ENCODE data around the gene STAC3.

STAC3 gene

DNA sequence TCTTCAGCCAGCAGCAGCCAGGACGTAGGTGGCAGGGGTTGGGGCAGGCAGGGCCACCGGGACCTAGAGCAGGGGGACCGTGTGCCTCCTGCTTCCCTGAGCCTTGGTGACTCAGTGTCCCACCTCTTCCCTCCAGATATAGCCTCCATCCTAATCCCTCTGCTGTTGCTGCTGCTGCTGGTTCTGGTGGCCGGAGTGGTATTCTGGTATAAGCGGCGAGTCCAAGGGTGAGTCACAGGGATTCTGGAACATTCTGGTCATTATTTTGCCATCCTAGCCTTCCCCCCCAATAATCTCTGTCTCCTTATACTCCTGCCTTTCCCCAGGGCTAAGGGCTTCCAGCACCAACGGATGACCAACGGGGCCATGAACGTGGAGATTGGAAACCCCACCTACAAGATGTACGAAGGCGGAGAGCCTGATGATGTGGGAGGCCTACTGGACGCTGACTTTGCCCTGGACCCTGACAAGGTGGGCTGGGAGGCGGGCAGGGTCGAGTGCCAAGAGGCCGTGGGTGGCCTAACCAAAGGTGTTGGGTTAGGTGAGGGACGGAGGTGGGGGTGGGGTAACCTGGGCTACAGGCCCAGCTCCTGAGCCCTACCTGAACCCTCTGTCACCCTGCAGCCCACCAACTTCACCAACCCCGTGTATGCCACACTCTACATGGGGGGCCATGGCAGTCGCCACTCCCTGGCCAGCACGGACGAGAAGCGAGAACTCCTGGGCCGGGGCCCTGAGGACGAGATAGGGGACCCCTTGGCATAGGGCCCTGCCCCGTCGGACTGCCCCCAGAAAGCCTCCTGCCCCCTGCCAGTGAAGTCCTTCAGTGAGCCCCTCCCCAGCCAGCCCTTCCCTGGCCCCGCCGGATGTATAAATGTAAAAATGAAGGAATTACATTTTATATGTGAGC is 38.9 kb downstream of the STAC3 start:
- no peak for DNase-seq (ENCODE audit: low read depth in 2 of 2)

DNA sequence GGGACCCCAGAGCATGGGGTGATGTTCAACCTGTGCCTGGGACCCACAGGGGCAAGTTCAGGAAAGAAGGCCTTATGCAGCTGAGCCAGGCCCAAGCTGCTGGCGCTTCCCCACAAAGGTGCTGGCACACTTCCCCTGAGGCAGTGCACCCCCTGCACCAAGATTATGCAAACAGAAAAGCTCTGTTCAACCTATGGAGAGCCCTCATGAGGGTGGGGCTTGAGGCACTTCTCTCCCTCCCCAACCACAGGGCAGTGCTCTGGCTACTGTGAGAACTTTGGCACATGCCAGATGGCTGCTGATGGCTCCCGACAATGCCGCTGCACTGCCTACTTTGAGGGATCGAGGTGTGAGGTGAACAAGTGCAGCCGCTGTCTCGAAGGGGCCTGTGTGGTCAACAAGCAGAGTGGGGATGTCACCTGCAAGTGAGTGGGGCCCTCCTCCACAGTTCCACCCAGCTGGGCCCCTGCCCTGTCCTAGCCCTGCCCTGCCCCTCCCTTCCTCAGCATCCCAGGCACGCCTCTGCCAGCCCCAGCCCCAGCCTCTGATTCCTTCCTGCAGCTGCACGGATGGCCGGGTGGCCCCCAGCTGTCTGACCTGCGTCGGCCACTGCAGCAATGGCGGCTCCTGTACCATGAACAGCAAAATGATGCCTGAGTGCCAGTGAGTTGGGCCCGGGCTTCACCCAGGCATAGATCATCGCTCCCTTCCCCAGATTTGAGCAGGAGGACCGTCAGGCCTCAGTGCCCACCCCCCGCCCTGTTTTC is 39.9 kb downstream of the STAC3 start:
- no peak for DNase-seq (ENCODE audit: low read depth in 2 of 2)

DNA sequence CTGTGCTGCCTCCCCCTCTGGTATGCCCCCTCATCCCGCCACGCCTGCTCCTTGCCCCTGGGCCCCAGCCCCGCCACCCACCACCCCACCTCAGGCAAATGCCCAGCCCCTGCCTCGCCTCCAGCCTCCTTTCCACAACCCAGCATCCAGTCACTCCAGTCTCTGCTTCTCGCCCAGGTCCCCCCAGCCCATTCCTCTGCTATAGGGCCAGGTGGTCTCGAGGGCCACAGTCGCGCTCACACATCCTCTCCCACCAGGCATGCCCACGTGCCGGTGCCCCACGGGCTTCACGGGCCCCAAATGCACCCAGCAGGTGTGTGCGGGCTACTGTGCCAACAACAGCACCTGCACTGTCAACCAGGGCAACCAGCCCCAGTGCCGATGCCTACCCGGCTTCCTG is 40.5 kb downstream of the STAC3 start:
- no peak for DNase-seq (ENCODE audit: low read depth in 2 of 2)

DNA sequence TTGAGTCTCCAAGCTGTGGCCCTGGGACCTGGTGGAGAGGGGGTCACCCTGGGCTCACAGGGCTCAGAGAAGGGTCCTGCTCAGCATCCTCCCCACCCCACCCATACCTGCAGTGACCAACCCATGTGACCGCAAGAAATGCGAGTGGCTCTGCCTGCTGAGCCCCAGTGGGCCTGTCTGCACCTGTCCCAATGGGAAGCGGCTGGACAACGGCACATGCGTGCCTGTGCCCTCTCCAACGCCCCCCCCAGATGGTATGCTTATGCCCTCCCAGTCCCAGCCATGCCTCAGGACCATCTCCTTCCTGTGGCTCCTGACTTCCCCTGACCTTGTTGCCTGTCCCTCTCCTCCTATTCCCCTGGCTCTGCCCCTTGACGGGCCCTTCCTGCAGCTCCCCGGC is 41.1 kb downstream of the STAC3 start:
- no peak for DNase-seq (ENCODE audit: low read depth in 2 of 2)

DNA sequence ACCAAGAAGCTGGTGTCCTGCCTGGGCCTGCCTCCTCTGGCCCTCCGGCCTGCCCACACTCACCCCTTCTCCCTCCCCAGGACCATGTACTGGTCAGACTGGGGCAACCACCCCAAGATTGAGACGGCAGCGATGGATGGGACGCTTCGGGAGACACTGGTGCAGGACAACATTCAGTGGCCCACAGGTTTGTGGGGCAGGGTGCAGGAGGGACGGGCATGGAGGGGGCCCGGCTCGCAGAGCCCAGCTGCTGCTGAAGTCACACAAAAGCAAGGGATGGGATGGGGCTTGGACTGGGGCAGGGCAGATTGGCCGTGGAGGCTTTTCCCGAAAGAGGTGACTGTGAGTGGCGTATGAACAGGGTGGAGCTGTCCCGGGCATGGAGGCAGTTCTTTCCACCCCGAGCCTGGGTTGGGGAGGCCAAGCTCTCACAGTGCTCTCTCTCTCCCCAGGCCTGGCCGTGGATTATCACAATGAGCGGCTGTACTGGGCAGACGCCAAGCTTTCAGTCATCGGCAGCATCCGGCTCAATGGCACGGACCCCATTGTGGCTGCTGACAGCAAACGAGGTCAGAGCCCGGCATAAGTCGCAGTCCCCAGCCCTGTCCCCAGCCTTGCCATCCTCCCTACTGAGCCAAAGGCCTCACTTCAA is 42.2 kb downstream of the STAC3 start:
- DNase-seq (ENCODE audit: low read depth in 2 of 2) = no peak

DNA sequence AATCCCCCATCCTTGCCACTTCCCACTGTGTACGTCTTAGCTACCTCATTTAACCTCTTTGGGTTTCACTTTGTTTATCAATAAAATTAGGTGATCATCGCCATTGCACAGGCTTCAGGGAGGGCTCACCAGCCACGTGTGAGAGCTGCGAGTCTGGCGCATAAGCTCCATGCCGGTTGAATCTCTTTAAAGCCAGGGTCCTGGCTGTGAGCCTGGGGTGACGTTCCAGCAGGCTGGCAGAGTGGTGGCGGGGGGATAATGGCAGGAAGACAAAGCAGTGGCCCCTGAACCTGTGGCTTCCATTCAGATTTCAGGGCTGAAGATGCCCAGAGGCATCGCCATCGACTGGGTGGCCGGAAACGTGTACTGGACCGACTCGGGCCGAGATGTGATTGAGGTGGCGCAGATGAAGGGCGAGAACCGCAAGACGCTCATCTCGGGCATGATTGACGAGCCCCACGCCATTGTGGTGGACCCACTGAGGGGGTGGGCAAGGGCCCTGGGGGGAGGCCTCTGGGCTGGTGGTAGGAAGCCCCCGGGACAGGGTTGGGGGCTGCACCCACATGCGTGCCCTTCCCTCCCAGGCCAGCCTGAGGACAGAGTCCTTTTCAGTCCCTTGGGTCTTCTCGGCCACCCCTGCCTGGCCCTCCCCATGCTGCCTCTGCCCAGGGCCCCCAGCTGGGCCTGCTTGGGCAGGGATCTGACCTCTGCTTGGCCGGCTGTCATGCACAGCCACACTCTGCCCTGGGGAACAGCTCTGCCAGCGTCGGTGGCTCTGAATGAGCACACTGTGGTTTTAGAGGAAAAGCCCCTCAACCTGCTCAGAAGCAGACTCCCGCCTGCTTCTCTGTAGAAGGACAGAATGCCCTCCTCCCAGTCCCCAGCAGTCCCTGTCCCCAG is 43.0 kb downstream of the STAC3 start:
- DNase-seq (ENCODE audit: low read depth in 2 of 2) = no peak

DNA sequence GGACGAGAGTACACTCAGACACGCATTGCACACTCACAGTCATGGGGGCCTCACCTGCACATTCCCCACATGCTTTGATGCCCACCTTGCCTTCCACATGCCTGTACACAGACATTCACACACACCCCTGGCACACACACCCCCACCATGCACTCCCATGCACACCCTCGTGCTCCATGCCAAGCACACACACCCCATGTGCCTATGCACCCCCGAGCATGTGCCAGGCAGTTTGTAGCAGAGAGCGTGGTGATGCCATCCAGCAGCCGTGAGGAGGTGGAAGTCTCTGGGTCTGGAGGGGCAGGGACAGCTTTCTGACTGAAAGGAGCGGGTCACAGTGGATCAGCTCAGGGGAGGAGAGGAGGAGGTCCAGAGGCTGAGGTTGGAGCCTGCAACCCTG is 45.1 kb downstream of the STAC3 start:
- no peak for DNase-seq (ENCODE audit: low read depth in 2 of 2)

DNA sequence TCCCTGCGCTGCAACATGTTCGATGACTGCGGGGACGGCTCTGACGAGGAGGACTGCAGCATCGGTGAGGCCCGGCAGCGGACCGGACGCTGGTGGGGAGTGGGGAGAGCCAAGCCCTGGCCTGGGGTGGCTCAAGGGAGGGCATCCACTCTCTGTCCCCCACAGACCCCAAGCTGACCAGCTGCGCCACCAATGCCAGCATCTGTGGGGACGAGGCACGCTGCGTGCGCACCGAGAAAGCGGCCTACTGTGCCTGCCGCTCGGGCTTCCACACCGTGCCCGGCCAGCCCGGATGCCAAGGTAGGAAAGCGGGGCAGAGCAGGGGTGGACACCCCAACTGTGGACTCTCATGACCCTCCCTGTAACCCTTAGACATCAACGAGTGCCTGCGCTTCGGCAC is 45.8 kb downstream of the STAC3 start:
- DNase-seq (ENCODE audit: low read depth in 2 of 2) = no peak

DNA sequence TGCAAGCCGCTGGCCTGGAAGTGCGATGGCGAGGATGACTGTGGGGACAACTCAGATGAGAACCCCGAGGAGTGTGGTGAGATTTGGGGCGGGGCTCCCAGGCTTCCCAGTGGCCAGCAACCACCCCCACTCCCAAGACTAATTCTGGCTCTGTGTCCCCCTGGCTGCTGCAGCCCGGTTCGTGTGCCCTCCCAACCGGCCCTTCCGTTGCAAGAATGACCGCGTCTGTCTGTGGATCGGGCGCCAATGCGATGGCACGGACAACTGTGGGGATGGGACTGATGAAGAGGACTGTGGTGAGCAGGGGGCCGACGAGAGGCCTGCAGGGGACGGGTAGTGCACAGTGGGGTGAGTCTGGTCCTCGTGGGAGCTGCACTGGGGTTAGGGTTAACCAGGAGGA is 46.5 kb downstream of the STAC3 start:
- DNase-seq (ENCODE audit: low read depth in 2 of 2) = no peak

DNA sequence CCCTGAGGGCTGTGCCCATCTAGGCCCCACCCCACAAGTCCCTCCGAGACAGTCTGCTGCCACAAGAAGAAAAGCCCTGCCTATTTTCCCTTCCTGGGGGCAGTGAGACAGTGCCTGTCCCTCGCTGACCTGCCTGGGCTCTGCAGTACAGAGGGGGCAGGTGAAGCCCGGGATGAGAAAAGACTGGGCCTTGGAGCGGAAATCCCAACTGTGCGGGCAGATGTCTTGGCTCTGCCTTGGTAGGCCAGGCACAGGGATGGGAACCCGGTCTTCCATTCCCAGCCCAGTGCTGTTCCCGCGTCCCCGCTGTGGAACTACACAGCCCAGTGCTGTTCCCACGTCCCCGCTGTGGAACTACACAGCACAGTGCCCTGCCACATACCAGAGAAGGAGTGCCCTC is 47.2 kb downstream of the STAC3 start:
- DNase-seq (ENCODE audit: low read depth in 2 of 2) = no peak

DNA sequence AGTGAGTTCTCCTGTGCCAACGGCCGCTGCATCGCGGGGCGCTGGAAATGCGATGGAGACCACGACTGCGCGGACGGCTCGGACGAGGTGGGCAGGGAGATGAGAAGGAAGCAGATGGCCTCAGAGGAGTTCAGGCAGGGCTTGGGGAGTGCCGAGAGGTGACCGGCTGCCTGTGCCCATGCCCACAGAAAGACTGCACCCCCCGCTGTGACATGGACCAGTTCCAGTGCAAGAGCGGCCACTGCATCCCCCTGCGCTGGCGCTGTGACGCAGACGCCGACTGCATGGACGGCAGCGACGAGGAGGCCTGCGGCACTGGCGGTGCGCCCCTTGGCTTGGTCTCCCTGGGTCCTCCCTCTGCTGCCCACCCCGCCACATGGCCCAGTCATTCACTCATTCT is 47.8 kb downstream of the STAC3 start:
- DNase-seq (ENCODE audit: low read depth in 2 of 2) = no peak

DNA sequence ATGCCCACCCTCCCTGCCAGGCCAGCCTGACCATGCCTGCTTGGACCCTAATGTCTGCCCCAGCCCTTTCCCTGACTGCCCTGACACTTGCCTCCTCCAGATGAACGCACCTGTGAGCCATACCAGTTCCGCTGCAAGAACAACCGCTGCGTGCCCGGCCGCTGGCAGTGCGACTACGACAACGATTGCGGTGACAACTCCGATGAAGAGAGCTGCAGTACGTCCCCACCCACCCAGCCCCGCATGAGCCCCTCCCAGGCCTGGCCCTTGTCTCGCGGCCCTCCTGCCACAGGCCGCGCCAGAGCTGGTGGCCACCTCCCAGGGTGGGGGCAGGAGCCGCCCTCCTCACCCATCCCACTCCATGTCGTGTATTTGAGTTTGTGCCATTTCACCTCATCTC is 48.7 kb downstream of the STAC3 start:
- DNase-seq (ENCODE audit: low read depth in 2 of 2) = no peak

DNA sequence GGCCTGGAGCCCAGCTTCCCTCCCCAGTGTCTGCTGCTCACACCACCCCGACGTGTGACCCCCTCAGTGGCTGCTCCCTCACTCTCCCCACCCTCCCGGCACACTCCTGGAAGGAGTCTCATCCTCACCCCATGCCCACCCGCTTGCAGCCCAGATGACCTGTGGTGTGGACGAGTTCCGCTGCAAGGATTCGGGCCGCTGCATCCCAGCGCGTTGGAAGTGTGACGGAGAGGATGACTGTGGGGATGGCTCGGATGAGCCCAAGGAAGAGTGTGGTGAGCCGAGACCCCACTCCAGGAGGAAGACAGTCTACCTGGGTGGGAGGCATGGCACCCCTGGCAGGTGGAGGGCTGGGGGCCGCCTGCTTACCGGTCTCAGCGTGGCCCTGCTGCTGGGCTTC is 49.4 kb downstream of the STAC3 start:
- no peak for DNase-seq (ENCODE audit: low read depth in 2 of 2)

DNA sequence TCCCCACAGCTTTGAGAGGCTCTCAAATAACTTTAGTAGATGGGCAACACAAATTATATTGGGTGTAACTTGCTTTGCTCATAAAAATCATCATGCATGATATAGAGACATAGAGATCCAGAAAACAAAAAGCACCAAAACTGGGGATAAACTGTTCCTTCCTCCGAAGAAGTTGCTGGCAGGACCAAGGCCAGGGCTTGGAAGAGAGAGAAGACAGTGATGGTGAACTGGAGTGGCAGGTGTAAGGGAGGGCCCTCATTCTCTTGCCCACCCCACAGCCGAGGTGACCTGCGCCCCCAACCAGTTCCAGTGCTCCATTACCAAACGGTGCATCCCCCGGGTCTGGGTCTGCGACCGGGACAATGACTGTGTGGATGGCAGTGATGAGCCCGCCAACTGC is 49.8 kb downstream of the STAC3 start:
- DNase-seq (ENCODE audit: low read depth in 2 of 2) = no peak

DNA sequence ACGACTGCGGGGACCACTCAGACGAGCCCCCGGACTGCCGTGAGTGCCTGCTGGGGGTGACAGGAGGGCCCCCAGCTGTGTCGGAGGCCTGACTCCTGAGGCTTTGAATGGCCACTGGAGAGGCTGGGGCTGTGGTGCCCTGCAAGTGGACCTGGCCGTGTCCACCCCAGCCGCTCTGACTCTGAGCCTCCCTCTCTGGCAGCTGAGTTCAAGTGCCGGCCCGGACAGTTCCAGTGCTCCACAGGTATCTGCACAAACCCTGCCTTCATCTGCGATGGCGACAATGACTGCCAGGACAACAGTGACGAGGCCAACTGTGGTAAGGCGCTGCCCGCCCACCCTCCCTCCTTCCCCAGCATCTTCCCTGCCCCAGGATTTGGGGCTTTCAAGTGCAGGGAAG is 50.5 kb downstream of the STAC3 start:
- DNase-seq (ENCODE audit: low read depth in 2 of 2) = no peak

DNA sequence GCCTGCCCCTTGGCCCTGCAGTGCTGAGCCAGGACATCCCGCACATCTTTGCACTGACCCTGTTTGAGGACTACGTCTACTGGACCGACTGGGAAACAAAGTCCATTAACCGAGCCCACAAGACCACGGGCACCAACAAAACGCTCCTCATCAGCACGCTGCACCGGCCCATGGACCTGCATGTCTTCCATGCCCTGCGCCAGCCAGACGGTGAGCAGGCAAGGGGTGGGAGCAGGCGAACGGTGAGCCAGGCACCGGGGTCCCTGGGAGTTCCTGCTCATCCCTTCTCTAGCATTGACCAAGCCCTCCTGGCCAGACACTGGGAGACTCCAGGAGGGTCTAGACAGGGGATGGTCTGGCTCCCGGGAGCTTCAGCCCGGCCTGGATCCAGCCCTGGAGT is 51.8 kb downstream of the STAC3 start:
- DNase-seq (ENCODE audit: low read depth in 2 of 2) = no peak

DNA sequence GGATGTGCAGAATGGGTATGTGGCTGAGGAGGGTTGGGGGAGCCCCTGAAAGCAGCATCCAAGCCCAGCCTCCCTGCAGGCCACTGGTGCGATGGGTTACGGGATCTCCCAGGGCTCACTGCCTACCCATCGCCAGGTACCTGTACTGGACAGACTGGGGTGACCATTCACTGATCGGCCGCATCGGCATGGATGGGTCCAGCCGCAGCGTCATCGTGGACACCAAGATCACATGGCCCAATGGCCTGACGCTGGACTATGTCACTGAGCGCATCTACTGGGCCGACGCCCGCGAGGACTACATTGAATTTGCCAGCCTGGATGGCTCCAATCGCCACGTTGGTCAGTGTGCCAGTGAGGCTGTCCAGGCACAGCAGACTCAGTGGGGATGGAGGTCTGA is 52.7 kb downstream of the STAC3 start:
- DNase-seq (ENCODE audit: low read depth in 2 of 2) = no peak

DNA sequence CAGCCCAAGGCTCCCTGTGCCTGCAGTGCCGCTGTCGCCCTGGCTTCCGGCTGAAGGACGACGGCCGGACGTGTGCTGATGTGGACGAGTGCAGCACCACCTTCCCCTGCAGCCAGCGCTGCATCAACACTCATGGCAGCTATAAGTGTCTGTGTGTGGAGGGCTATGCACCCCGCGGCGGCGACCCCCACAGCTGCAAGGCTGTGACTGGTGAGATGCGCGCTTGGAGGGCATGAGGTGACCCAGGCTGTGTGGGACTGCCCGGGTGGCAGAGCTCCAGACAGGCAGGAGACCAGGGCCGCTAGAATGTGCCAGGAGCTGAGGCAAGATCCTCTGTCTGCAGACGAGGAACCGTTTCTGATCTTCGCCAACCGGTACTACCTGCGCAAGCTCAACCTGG is 54.0 kb downstream of the STAC3 start:
- DNase-seq (ENCODE audit: low read depth in 2 of 2) = no peak

DNA sequence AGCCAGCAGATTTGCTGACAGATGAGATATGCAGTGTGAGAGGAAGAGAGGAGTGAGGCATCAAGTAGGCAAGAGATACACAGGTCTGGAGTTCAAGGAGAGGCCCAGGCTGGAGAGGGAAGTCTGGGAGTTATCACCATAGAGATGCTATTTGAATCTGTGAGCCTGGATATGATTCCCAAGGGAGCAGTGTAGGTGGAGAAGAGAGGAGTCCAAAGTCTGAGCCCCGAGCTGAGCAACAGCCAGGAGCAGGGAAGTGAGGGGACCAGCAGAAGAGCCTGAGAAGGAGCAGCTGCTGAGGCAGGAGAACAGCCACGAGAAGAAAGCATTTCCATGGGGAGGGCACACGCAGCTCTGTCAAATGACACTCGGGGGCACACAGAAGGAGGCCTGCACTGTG is 54.5 kb downstream of the STAC3 start:
- no peak for DNase-seq (ENCODE audit: low read depth in 2 of 2)

DNA sequence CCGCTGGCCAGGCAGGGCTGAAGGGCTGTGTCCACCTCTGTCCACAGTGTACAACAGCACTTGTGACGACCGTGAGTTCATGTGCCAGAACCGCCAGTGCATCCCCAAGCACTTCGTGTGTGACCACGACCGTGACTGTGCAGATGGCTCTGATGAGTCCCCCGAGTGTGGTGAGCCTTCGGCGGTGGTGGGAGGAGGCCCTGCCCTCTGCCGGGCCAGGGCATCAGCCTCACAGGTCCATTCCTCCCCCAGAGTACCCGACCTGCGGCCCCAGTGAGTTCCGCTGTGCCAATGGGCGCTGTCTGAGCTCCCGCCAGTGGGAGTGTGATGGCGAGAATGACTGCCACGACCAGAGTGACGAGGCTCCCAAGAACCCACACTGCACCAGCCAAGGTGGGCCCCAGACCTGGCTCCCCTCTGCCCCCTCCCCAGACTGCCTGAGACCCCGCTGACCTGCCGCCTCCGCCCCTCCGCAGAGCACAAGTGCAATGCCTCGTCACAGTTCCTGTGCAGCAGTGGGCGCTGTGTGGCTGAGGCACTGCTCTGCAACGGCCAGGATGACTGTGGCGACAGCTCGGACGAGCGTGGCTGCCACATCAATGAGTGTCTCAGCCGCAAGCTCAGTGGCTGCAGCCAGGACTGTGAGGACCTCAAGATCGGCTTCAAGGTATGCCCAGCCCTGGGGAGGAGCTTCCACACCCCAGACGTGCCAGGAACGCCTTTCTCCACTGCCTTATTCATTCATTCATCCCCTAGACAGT is 55.2 kb downstream of the STAC3 start:
- no peak for DNase-seq (ENCODE audit: low read depth in 2 of 2)

DNA sequence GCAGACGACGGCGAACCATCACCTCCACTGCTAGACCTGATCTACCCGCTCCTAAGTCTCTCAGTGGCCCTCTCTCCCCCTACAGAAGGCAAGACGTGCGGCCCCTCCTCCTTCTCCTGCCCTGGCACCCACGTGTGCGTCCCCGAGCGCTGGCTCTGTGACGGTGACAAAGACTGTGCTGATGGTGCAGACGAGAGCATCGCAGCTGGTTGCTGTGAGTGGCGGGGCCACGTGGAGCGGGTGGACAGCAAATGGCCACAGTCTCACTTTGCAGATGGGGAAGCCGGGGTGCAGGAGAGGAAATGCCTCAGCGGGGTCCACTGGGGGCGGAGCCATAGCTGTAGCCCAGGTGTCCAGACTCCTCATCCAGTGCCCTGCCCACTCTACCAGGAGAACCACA is 55.8 kb downstream of the STAC3 start:
- DNase-seq (ENCODE audit: low read depth in 2 of 2) = no peak

All from stimulated activated CD4-positive, alpha-beta T cell treated with anti-CD3 and anti-CD28 coated beads, Interleukin-1b, Interleukin-23, amount 100 ng/mL, for 4 hours (primary cell).